HS-5 (cell line): ENCODE measurements around the gene LMAN2.
"Not testable (repeated sequence)": the region's sequence is repeated elsewhere in the genome, so short reads cannot be mapped to it uniquely, and the experiment has no call there.

Experiments used
- DNase-seq: peaks from one replicate; pipeline ENCODE4 v3.0.0-alpha.2; 2012; ENCODE audit warnings: low read depth

LMAN2 gene

DNA sequence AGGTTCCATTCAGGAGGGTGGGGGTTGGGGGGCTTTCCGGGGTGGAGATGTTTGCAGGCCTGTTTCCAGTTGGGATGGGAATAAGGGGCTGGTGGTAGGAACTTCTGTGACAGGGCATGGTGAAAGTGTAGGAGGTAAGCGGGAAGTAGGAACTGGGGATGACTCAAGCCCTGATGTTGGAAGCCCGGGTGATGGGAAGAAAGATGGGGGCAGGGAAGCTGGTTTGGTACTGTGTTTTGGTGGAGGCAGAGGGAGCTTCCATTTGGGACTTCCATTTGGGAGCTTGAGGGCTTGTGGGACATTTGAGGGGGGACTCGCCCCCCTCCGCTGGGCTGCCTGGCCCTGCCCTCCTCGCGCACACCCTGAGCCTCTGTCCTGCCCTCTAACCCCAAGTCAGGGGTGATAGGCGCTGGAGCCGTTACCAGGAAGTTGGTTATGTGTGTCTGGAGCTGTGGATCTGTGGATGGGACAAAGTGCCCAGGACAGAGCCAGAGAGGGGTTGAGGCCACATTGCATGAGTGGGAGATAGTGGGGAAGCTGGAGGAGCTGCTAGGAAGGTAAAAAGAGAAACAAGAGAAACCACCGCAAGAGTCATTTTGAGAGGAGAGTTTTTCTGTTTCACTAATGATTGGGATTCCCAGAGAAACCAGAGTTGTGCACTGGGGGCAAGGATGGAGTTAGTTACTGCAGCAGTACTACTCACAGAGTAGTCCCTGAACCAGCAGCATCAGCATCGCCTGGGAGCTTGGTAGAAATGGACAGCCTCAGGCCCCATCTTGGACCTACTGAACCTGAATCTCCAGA, 12.9 kb upstream of the LMAN2 start:
- DNase-seq, result no peak

DNA sequence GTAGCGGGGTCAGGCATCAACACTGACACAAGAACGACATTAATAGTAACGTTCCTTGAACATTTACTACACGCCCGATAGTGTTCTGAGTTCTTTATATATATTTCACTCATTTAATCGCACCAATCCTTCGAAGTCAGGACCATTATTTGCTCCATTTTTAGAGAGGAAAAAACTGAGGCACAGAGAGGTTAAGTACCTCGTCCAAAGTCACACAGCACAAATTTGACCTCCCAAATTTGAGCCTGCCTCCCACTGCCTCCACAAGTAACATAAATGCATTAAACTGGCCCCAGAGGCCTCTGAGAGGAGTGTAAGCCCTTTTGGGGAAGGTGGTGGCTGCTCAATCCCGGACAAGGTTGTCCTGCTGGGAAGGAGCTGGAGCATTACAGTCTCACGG, 12.1 kb upstream of the LMAN2 start:
- no peak for DNase-seq

DNA sequence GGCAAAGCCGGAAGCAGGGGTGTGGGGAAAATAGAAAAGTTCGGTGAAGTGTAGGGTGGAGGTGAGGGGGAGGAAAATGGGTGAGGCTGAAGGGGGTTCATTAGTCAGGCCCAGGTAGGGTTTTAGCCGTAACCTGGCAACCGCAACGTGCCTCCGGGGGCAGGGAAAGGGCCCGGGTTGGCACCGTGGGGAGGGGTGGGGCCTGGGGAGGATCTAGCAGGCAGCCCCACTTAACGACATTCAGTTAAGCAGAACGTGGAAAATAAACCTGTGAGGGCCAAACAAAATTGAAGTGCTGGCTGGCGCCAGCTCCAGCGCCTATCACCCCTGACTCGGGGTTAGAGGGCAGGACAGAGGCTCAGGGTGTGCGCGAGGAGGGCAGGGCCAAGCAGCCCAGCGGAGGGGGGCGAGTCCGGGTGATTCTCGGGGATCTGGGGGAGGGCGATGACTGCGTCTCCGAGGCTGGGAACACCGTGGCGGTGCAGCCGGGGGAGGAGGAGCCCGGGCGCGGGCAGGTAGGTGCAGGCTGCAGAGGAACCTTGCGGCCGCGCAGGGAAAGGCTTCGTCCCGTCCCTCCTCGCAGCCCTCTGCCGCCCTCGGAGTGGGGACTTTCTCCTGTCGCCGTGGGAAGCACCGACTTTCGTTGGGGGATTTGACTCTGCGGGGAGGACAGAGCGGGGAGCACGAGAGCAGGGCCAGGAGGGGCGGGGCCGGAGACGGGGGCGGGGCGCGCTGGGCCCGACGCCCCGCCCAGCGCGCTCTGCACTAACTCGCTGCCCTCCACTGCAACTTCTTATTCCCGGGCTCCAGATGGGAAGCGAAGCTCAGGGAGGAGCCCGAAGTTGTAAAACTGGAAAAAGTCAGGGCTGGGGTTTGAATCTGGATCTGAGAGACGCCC, 11.4 kb upstream of the LMAN2 start:
- DNase-seq, result no peak

GRCh38 chr5:177362292-177362609, 10.8 kb upstream of the LMAN2 start:
- no peak for DNase-seq

DNA sequence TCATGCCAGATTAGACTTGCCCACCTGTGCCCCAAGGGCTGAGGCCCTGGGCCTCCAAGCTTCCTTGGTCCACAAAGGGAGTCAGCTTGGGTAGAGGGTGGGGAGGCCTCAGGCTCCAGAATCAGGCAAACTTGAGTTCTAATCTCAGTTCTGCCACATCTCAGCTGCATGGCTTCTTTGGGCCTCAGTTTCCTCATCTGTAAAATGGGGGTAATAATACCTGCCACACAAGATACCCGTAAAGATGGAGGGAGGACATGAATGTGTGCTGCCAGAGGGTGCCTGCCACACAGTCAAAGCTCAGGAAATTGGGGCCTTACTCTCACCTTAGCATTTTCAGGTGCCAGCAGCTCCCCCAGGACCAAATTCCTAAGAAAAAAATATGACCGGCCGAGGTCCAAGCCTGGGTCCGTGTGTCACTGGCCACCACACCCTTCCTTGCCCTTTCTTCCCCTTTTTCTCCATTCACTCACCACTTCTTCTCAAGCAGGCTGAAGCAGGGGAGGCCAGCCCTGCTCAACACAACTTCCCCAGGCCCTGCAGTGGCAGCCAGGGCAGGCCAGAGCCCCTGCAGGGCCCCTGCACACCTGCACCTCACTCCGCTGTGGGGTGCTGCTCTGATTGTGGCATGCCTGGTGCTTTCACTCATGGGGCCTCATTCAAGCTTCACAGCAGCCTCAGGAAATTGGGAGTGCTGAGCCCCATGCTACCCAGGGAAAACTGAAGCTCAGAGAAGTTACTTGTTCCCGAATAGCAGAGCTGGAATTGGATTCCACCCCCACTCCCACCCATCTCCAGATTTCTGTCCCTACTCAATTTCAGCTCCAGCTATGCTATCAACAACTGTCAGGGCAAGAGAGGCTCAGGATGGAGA, 10.2 kb upstream of the LMAN2 start:
- no peak for DNase-seq

DNA sequence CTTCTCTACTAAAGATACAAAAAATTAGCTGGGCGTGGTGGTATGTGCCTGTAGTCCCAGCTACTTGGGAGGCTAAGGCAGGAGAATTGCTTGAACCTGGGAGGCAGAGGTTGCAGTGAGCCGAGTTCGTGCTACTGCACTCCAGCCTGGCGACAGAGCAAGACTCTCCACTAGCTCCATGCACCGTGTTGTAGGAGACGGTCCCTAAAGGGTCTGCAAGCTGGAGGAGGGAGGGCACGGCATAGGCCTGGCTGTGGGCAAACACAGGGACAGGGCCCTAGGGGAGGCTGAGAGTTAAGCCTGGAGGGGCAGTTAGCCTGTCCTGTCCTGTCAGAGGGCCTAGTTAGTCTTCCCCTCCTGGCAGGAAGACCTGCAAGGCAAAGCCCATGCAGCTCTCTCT, 9.3 kb upstream of the LMAN2 start:
- not testable (repeated sequence) for DNase-seq

DNA sequence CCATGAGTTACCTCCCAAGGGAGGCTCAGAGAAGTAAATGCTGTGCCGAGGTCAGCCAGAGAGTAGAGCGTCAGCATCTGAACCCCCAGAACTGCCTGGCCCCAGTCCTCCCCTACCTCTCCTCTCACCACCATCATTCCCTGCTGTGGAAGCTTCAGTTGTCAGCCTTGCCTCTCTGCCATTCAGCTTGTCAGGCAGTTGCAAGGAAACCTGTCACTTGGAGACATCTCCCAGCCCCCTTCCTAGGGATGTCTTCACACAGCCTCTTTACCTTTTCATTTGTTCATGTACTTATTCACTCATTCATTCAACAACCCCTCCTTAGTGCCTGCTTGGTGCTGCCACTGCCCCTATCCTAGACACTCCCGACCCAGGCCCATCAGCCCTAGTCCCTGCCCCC, 8.4 kb upstream of the LMAN2 start:
- no peak for DNase-seq

- DNase-seq, result no peak
Measured at GRCh38 chr5:177359451-177359851, 8.0 kb upstream of the LMAN2 start.

DNA sequence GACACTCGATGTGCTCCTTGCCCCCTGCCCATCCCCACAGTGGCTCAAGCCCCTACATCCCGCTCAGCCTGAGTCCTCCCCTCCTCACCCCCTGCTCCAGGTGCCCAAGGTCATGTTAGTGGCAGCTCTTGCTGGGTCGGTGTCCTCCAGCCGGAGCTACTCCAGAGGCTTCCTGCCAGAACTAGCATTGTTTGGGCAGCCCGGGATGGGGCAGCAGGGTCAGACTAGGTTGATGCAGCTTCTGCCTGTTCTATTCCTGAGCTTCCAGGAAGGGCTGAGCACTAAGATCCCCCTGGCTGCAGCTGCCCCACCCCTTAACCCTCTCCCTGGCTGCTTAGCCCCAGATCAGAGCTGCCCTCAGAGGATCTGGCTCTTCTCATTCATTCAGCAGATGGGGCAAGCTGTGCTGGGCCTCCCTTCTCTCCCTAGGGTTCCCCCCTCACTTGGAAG, 6.9 kb upstream of the LMAN2 start:
- no peak for DNase-seq

- no peak for DNase-seq
Measured at GRCh38 chr5:177357459-177358351, 6.2 kb upstream of the LMAN2 start, which contains the start of gene RGS14. Gene RGS14 (plus strand): TSS chr5:177357924. CDS start chr5:177358025, 101 bp downstream.

DNA sequence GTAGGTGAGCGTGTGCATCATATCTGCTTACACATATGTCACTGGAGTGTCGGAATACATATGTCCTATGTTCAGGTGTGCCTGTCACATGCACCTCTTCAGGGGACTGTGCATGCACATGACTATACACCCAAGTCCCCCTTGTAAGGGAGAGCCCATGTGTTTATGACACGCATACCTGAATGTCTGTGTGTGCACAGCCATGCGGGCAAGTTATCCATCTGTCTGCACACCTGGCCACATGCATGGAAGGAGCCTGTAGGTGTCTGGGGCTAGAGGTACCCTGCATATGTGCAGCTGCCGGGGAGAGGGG, 5.6 kb upstream of the LMAN2 start:
- no peak for DNase-seq

DNA sequence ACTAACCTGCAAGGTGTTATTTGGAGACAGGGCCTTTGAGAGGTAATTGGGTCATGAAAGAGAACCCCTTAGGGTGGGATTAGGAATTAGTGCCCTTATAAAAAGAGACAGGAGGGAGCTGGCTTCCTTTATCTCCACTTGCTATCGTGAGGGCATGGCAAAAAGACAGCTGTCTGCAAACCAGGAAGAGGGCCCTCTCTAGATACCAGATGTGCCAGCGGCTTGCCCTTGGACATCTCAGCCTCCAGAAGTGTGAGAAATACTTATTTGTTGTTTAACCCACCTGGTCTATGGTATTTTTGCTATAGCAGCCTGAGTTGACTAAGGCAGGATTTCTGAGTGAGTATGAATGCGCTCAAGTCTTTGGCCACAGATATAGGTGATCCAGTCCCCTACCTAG, 5.3 kb upstream of the LMAN2 start:
- DNase-seq, result no peak

- no peak for DNase-seq
Measured at GRCh38 chr5:177355868-177356168, 4.3 kb upstream of the LMAN2 start.

GRCh38 chr5:177355162-177355867, 3.8 kb upstream of the LMAN2 start:
- DNase-seq, result no peak

- no peak for DNase-seq
Measured at GRCh38 chr5:177354711-177355110, 3.2 kb upstream of the LMAN2 start.

- no peak for DNase-seq
Measured at GRCh38 chr5:177354256-177354655, 2.8 kb upstream of the LMAN2 start.

- no peak for DNase-seq
Measured at GRCh38 chr5:177353093-177353492, 1.6 kb upstream of the LMAN2 start.

DNA sequence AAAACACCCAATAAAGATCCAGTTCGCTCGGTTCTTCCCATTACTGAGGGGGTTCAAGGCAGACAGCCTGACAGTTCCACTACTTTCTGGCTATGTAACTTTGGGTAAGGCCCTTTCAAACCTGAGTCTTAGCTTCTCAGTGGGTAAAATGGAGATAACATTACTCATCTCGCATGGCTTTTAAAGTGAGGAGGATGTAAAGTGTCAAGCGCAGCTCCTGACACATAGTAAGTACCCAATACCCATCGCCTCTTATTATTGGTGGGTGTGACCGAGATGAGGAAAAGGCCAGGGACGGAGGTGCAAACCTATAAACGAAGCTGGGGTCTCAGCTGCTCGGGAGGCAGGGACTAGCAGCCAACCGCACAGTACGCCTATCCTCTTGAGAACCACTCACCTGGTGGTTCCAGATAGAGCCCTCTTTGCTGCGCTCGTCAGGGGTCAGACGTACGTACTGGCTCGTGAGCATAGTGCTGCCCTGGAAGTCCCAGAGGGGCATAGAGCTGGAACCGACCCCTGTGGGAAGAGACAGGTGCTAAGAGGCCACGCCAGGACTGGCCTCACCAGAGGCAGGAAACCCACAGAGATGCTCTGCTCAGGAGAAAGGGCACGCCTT, 584 bp downstream of the LMAN2 start:
- no peak for DNase-seq

- DNase-seq, result no peak
Measured at GRCh38 chr5:177349762-177350161, 1.7 kb downstream of the LMAN2 start.

GRCh38 chr5:177349362-177349647, 2.2 kb downstream of the LMAN2 start:
- no peak for DNase-seq

GRCh38 chr5:177347699-177348098, 3.8 kb downstream of the LMAN2 start:
- DNase-seq, result no peak
